ENCODE measurements around the gene FGA. TPM values are rescaled to one million over a fixed set of nuclear protein-coding genes. Genes with fewer than 3 reads are reported as not detected.

The FGA gene
- total RNA-seq, 1 experiment from 2014 or later, result not detected

- no peaks in the 10 kb centered on the region for H3K27me3 ChIP-seq (ENCODE audit: low read length)
- DNase-seq (no peak), ATAC-seq (no peak)
- no peak overlapping the region for H3K9ac ChIP-seq (ENCODE audit: low read length)
- H3K9me3 ChIP-seq (ENCODE audit: low read length), result no peaks in the 10 kb centered on the region
- no TSS peak for BruUV-seq (replicated peaks)
- POLR2A ChIA-PET (ENCODE audit: unreplicated experiment), result no interaction called here
- no peaks in the 10 kb centered on the region for H3K36me3 ChIP-seq (ENCODE audit: low read depth, low read length)
- no peaks in the 10 kb centered on the region for H3K9me2 ChIP-seq (replicated peaks; ENCODE audit: low read length)
- no peaks in the 10 kb centered on the region for H3F3A ChIP-seq (ENCODE audit: low read length, unreplicated experiment)
- H3K27ac ChIP-seq (ENCODE audit: low read length), result no peak overlapping the region
- no peak overlapping the region for H2AFZ ChIP-seq (ENCODE audit: low read length)
- no peak overlapping the region for H3K4me2 ChIP-seq (ENCODE audit: low read length)
- H3K4me1 ChIP-seq (ENCODE audit: insufficient read depth, low read length), result no peaks in the 10 kb centered on the region
- no peak for TF ChIP-seq EZH2 (IDR thresholded peaks at IDR 0.05; ENCODE audit: low read length, unreplicated experiment)
- TF ChIP-seq, protein P1, sequence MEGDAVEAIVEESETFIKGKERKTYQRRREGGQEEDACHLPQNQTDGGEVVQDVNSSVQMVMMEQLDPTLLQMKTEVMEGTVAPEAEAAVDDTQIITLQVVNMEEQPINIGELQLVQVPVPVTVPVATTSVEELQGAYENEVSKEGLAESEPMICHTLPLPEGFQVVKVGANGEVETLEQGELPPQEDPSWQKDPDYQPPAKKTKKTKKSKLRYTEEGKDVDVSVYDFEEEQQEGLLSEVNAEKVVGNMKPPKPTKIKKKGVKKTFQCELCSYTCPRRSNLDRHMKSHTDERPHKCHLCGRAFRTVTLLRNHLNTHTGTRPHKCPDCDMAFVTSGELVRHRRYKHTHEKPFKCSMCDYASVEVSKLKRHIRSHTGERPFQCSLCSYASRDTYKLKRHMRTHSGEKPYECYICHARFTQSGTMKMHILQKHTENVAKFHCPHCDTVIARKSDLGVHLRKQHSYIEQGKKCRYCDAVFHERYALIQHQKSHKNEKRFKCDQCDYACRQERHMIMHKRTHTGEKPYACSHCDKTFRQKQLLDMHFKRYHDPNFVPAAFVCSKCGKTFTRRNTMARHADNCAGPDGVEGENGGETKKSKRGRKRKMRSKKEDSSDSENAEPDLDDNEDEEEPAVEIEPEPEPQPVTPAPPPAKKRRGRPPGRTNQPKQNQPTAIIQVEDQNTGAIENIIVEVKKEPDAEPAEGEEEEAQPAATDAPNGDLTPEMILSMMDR (conservative IDR thresholded peaks at IDR 0.05; ENCODE audit: low read depth, low read length), result no peak
- TF ChIP-seq EZH2phosphoT487 (IDR thresholded peaks at IDR 0.05; ENCODE audit: borderline replicate concordance, low read length), result no peak
- H4K20me1 ChIP-seq (ENCODE audit: low read length), result no peaks in the 10 kb centered on the region
- intact Hi-C loops (cut with micrococcal nuclease), result loop anchor here (1.0 kb wide), 2 partner anchors 59 to 66 kb away; no protein-coding TSS in a partner anchor
- CTCF ChIA-PET, result interaction anchor here (2.3 to 3.5 kb wide), 2 partner anchors 59 to 65 kb away, joined by 11 to 44 read pairs; no protein-coding TSS in a partner anchor
- no peaks in the 10 kb centered on the region for H3K79me2 ChIP-seq (ENCODE audit: low read length)
- H3K4me3 ChIP-seq (ENCODE audit: low read length), result no peak overlapping the region
Measured at GRCh38 chr4:154617820-154618317, 27.3 kb upstream of the FGA start.

GRCh38 chr4:154616731-154617130 is 26.2 kb upstream of the FGA start:
- no peaks in the 10 kb centered on the region for H3K9me3 ChIP-seq (ENCODE audit: low read length)
- no peak overlapping the region for H3K9ac ChIP-seq (ENCODE audit: low read length)
- no peak overlapping the region for H3K27ac ChIP-seq (ENCODE audit: low read length)
- no peaks in the 10 kb centered on the region for H3K27me3 ChIP-seq (ENCODE audit: low read length)
- intact Hi-C loops (cut with micrococcal nuclease), result no loop called here
- no peak for ATAC-seq
- H3K4me1 ChIP-seq (ENCODE audit: insufficient read depth, low read length), result no peaks in the 10 kb centered on the region
- no peak overlapping the region for H2AFZ ChIP-seq (ENCODE audit: low read length)
- CTCF ChIA-PET, result no interaction called here
- POLR2A ChIA-PET (ENCODE audit: unreplicated experiment), result no interaction called here
- H3K4me2 ChIP-seq (ENCODE audit: low read length), result no peak overlapping the region
- H3F3A ChIP-seq (ENCODE audit: low read length, unreplicated experiment), result no peaks in the 10 kb centered on the region
- no peaks in the 10 kb centered on the region for H3K9me2 ChIP-seq (replicated peaks; ENCODE audit: low read length)
- H3K4me3 ChIP-seq (ENCODE audit: low read length), result no peak overlapping the region
- no peaks in the 10 kb centered on the region for H3K36me3 ChIP-seq (ENCODE audit: low read depth, low read length)
- no TSS peak for BruUV-seq (replicated peaks)
- no peaks in the 10 kb centered on the region for H4K20me1 ChIP-seq (ENCODE audit: low read length)
- TF ChIP-seq EZH2phosphoT487 (IDR thresholded peaks at IDR 0.05; ENCODE audit: borderline replicate concordance, low read length) (no peak), EZH2 (IDR thresholded peaks at IDR 0.05; ENCODE audit: low read length, unreplicated experiment) (no peak)
- TF ChIP-seq, protein P1 (conservative IDR thresholded peaks at IDR 0.05; ENCODE audit: low read depth, low read length), result no peak
- no peaks in the 10 kb centered on the region for H3K79me2 ChIP-seq (ENCODE audit: low read length)
- no peak for DNase-seq

- no peak overlapping the region for H3K4me2 ChIP-seq (ENCODE audit: low read length)
- DNase-seq (no peak), ATAC-seq (no peak)
- no peaks in the 10 kb centered on the region for H3K79me2 ChIP-seq (ENCODE audit: low read length)
- BruUV-seq (replicated peaks), result no TSS peak
- no peak for TF ChIP-seq EZH2 (IDR thresholded peaks at IDR 0.05; ENCODE audit: low read length, unreplicated experiment)
- TF ChIP-seq EZH2phosphoT487 (IDR thresholded peaks at IDR 0.05; ENCODE audit: borderline replicate concordance, low read length), result no peak
- TF ChIP-seq, protein P1 (conservative IDR thresholded peaks at IDR 0.05; ENCODE audit: low read depth, low read length), result no peak
- no peaks in the 10 kb centered on the region for H3F3A ChIP-seq (ENCODE audit: low read length, unreplicated experiment)
- H3K9ac ChIP-seq (ENCODE audit: low read length), result no peak overlapping the region
- H3K36me3 ChIP-seq (ENCODE audit: low read depth, low read length), result no peaks in the 10 kb centered on the region
- POLR2A ChIA-PET (ENCODE audit: unreplicated experiment), result no interaction called here
- H3K9me3 ChIP-seq (ENCODE audit: low read length), result no peaks in the 10 kb centered on the region
- no peak overlapping the region for H3K27ac ChIP-seq (ENCODE audit: low read length)
- H3K4me3 ChIP-seq (ENCODE audit: low read length), result no peak overlapping the region
- H3K4me1 ChIP-seq (ENCODE audit: insufficient read depth, low read length), result no peaks in the 10 kb centered on the region
- intact Hi-C loops (cut with micrococcal nuclease), result no loop called here
- no peak overlapping the region for H2AFZ ChIP-seq (ENCODE audit: low read length)
- H4K20me1 ChIP-seq (ENCODE audit: low read length), result no peaks in the 10 kb centered on the region
- CTCF ChIA-PET, result no interaction called here
- H3K9me2 ChIP-seq (replicated peaks; ENCODE audit: low read length), result no peaks in the 10 kb centered on the region
- H3K27me3 ChIP-seq (ENCODE audit: low read length), result no peaks in the 10 kb centered on the region
Measured at GRCh38 chr4:154616287-154616686, 25.7 kb upstream of the FGA start.

All from PC-3 (cell line).